Measurements from ENCODE around the gene RPGR.

Gene RPGR

DNA sequence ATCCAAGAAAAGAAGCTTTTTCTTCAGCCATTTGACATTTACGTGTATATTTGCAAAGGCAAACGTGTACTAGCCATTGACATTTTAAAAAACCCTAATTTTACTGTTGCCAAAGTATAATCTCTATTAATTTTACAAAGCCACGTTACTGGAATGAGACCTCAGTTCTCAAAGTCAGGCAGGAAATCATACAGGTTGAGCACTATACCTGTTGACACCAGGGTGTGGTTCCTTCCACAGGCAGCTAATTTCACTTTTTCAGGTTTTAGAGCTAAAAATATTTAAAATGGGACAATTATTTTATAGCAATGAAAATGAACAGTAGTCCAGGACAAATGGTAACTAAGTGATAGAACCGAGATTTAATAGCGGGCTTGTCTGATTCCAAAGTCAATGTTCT, 6.5 kb downstream of the RPGR start:
- Histone ChIP-seq H3K27me3 (ENCODE audit: insufficient read depth, low read length) (no peaks in the 10 kb centered on the region), H3K9ac (ENCODE audit: low read depth, low read length) (no peak overlapping the region), H3K4me1 (ENCODE audit: insufficient read depth, low read length) (no peaks in the 10 kb centered on the region), H3K27ac (ENCODE audit: low read depth, low read length) (no peak overlapping the region), H3K36me3 (ENCODE audit: insufficient read depth, low read length) (peaks cover 9% of the 10 kb centered on the region; the same call in 1 of the 2 replicates), H3K4me3 (ENCODE audit: low read length) (no peak overlapping the region), H3K9me3 (ENCODE audit: insufficient read depth, low read depth, low read length) (no peaks in the 10 kb centered on the region)
- WGBS, result 96% methylated on average over 5 of the region's 5 CpGs

DNA sequence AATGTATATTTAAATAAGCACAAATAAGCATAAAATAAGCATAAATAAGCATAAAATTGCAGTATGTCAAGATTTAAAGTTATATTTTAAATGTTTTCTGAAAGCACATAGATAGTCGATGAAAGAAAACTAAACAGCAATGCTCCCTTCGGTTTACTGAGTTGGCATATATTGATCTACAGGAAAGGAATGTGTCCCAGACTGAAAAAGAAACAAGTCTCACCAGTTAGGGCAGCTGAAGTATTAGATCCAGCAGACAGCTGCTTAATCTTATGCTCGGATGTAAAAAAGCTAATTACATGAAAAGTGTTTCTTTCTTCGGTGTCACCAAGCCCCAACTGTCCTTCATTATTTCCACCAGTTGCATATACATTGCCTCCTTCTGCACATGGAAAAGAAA, 8.7 kb downstream of the RPGR start:
- 90% methylated on average over 4 of the region's 4 CpGs for WGBS
- Histone ChIP-seq H3K27me3 (ENCODE audit: insufficient read depth, low read length) (no peaks in the 10 kb centered on the region), H3K4me3 (ENCODE audit: low read length) (no peak overlapping the region)

DNA sequence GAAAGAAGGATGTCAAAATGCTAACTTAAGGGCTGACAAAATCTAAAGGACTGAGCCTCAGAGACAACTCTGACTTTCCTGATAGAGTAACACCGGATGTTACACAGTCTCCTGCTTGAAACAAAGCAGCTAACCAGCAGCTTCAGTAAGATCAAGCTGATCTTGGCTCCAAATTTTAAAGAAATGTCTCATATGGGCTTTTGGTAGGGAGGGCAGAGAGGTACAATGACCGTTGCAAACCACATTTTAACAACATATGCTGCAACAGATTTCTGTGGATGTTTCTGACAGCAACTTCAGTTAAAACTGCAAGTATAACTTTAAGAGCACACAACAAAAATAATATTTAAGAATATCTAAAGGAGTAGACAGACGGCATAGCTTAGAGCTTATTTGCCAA, 9.1 kb downstream of the RPGR start:
- Histone ChIP-seq H3K4me1 (ENCODE audit: insufficient read depth, low read length) (no peaks in the 10 kb centered on the region), H3K4me3 (ENCODE audit: low read length) (no peak overlapping the region), H3K27me3 (ENCODE audit: insufficient read depth, low read length) (no peaks in the 10 kb centered on the region), H3K36me3 (ENCODE audit: insufficient read depth, low read length) (peaks cover 9% of the 10 kb centered on the region; the same call in 1 of the 2 replicates), H3K9ac (ENCODE audit: low read depth, low read length) (no peak overlapping the region), H3K27ac (ENCODE audit: low read depth, low read length) (no peak overlapping the region), H3K9me3 (ENCODE audit: insufficient read depth, low read depth, low read length) (no peaks in the 10 kb centered on the region)
- 100% methylated on average over 2 of the region's 3 CpGs for WGBS

More for the DNA sequence above, 8.7 kb downstream of the RPGR start:
- no peak overlapping the region for H3K27ac ChIP-seq (ENCODE audit: low read depth, low read length)
- H3K36me3 ChIP-seq (ENCODE audit: insufficient read depth, low read length), result peaks cover 9% of the 10 kb centered on the region; the same call in 1 of the 2 replicates
- H3K9me3 ChIP-seq (ENCODE audit: insufficient read depth, low read depth, low read length), result no peaks in the 10 kb centered on the region
- no peaks in the 10 kb centered on the region for H3K4me1 ChIP-seq (ENCODE audit: insufficient read depth, low read length)
- H3K9ac ChIP-seq (ENCODE audit: low read depth, low read length), result no peak overlapping the region

DNA sequence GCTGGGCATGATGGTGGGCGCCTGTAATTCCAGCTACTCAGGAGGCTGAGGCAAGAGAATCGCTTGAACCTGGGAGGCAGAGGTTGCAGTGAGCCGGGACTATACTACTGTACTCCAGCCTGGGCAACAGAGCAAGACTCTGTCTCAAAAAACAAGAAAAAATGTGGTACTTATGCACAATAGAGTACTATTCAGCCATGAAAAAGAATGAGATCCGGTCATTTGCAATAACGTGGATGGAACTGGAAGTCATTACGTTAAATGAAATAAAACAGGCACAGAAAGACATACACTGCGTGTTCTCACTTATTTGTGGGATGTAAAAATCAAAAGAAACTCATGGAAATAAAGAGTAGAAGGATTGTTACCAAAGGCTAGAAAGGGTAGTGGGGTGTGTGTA, 12.1 kb downstream of the RPGR start:
- Histone ChIP-seq H3K27me3 (ENCODE audit: insufficient read depth, low read length) (no peaks in the 10 kb centered on the region), H3K4me1 (ENCODE audit: insufficient read depth, low read length) (no peaks in the 10 kb centered on the region), H3K9me3 (ENCODE audit: insufficient read depth, low read depth, low read length) (no peaks in the 10 kb centered on the region), H3K27ac (ENCODE audit: low read depth, low read length) (no peak overlapping the region), H3K36me3 (ENCODE audit: insufficient read depth, low read length) (peaks cover 9% of the 10 kb centered on the region; the same call in 1 of the 2 replicates), H3K9ac (ENCODE audit: low read depth, low read length) (no peak overlapping the region), H3K4me3 (ENCODE audit: low read length) (no peak overlapping the region)
- WGBS, result 91% methylated on average over 7 of the region's 7 CpGs

DNA sequence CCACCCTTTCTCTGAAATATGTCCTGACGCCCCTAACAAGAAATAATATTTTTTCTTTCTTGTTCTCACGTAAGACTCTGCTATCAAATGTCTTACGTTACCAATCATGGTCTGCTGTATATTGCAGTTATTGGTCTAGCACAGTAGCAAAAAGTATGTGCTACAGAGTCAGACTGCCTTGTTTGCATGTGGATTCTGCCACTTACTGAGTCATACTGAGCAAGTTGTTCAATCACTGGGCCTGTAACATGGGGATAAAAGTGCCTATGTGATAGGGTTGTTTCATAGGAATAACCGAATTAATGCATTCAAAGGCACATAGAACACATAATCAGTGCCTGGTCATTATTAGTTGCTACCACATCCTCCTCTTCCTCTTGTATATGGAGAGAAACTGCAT, 14.1 kb downstream of the RPGR start:
- H3K27ac ChIP-seq (ENCODE audit: low read depth, low read length), result no peak overlapping the region
- 91% methylated on average over 3 of the region's 4 CpGs for WGBS

DNA sequence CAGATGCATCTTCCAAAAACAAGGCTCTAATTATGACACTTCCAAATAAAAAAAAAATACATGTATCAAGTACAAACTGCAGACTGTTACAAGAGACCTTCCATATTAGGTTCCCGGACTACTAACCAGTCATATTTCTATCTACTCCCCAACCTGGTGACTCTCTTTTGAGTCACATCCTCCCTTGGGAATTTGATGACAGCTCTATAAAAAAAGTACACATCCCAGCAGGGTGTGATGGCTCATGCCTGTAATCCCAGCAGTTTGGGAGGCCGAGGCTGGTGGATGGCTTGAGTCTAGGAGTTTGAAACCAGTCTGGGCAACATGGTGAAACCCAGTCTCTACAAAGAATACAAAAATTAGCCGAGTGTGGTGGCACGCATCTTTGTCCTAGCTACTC, 14.9 kb downstream of the RPGR start:
- H3K9ac ChIP-seq (ENCODE audit: low read depth, low read length), result no peak overlapping the region
- 93% methylated on average over 4 of the region's 4 CpGs for WGBS
- H3K9me3 ChIP-seq (ENCODE audit: insufficient read depth, low read depth, low read length), result no peaks in the 10 kb centered on the region
- no peak overlapping the region for H3K4me3 ChIP-seq (ENCODE audit: low read length)
- no peak overlapping the region for H3K27ac ChIP-seq (ENCODE audit: low read depth, low read length)
- no peaks in the 10 kb centered on the region for H3K4me1 ChIP-seq (ENCODE audit: insufficient read depth, low read length)
- H3K36me3 ChIP-seq (ENCODE audit: insufficient read depth, low read length), result peaks cover 9% of the 10 kb centered on the region; the same call in 1 of the 2 replicates
- no peaks in the 10 kb centered on the region for H3K27me3 ChIP-seq (ENCODE audit: insufficient read depth, low read length)

More for the DNA sequence above, 14.1 kb downstream of the RPGR start:
- peaks cover 9% of the 10 kb centered on the region; the same call in 1 of the 2 replicates for H3K36me3 ChIP-seq (ENCODE audit: insufficient read depth, low read length)
- no peaks in the 10 kb centered on the region for H3K27me3 ChIP-seq (ENCODE audit: insufficient read depth, low read length)
- no peak overlapping the region for H3K9ac ChIP-seq (ENCODE audit: low read depth, low read length)
- no peaks in the 10 kb centered on the region for H3K9me3 ChIP-seq (ENCODE audit: insufficient read depth, low read depth, low read length)
- no peak overlapping the region for H3K4me3 ChIP-seq (ENCODE audit: low read length)
- no peaks in the 10 kb centered on the region for H3K4me1 ChIP-seq (ENCODE audit: insufficient read depth, low read length)

DNA sequence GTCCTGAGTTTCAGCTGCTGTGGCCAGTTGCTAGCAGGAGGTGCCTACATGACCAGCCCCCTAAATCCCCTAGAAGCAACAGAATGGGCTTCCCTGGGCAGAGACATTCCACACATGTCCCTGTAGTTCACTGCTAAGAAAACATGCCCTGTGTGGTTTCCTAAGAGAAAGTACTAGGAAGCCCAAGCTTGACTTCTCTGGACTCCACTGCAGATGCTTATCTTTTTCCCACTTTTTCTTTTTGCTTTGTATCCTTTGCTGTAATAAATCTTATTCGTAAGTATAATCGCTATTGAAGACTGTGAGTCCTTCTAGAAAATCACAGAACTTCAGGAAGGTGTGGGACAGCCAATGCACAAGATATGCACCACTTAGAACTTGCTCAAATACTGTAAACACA, 15.6 kb downstream of the RPGR start:
- WGBS, result 100% methylated on average over 2 of the region's 2 CpGs
- Histone ChIP-seq H3K4me3 (ENCODE audit: low read length) (no peak overlapping the region), H3K27me3 (ENCODE audit: insufficient read depth, low read length) (no peaks in the 10 kb centered on the region), H3K27ac (ENCODE audit: low read depth, low read length) (no peak overlapping the region), H3K9me3 (ENCODE audit: insufficient read depth, low read depth, low read length) (no peaks in the 10 kb centered on the region), H3K36me3 (ENCODE audit: insufficient read depth, low read length) (peaks cover 9% of the 10 kb centered on the region; the same call in 1 of the 2 replicates), H3K4me1 (ENCODE audit: insufficient read depth, low read length) (no peaks in the 10 kb centered on the region), H3K9ac (ENCODE audit: low read depth, low read length) (no peak overlapping the region)

DNA sequence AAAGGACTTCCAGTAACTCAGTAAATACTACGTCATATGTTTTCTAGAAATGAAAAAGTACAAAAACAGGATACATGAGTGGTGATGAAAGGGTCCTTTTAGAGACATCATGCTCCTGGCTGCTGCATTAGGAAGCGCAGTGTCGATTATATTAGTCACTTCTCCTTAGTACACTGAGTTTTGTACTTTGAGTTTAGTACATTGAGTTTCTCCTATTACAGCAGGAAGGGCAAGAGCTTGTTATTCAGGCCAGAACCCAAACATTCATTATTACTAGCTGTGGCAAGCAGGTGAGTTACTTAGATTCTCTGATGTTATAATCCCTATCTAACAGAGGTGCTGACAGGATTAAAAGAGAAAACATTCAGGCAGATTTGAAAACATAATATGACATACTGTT, 21.3 kb downstream of the RPGR start:
- no peaks in the 10 kb centered on the region for H3K4me1 ChIP-seq (ENCODE audit: insufficient read depth, low read length)
- H3K4me3 ChIP-seq (ENCODE audit: low read length), result no peak overlapping the region
- no peaks in the 10 kb centered on the region for H3K36me3 ChIP-seq (ENCODE audit: insufficient read depth, low read length)
- H3K9ac ChIP-seq (ENCODE audit: low read depth, low read length), result no peak overlapping the region
- no peak overlapping the region for H3K27ac ChIP-seq (ENCODE audit: low read depth, low read length)
- WGBS, result 100% methylated on average over 2 of the region's 3 CpGs
- H3K9me3 ChIP-seq (ENCODE audit: insufficient read depth, low read depth, low read length), result no peaks in the 10 kb centered on the region
- H3K27me3 ChIP-seq (ENCODE audit: insufficient read depth, low read length), result no peaks in the 10 kb centered on the region

DNA sequence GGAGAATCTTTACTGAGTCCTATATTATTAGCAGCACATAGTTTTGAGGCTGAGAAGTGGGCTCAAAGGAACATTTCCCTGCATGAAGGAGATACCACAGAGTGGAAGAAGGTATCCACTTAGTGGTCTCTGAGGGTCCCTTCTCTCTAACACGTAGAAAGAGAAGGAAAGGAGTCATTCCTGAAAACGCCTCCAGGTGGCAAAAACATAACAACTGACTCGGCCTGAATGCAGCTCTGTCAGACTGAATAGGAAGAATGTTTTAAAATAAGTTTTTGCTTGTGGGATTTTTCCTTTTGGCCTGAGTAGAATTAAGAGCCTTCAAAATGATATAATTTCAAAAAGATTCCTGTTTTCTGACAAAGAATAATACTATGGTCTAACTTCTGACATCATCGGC, 23.3 kb downstream of the RPGR start:
- WGBS, result 41% methylated on average over 3 of the region's 4 CpGs

DNA sequence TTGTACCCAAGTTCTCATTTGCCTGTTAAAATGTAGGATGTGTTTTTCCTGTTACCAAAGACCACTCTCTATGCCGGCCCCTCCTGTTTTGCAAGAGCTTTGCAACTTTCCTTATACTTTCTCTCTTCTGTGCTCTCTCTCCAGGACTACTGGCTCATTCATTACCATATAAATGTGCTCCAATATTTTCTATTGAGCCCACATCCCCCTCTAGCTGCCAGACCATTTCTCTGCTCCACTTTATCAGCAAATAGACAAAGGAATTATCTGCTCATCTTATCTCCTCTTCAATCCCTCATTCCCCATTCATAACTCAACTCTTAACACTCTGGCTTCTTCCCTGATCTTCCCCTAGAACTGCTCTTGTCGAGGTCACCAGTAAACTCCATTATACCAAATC, 33.6 kb downstream of the RPGR start:
- Histone ChIP-seq H3K4me1 (ENCODE audit: insufficient read depth, low read length) (peaks cover 8% of the 10 kb centered on the region; the same call in 1 of the 2 replicates), H3K27ac (ENCODE audit: low read depth, low read length) (no peak overlapping the region), H3K27me3 (ENCODE audit: insufficient read depth, low read length) (no peaks in the 10 kb centered on the region), H3K9me3 (ENCODE audit: insufficient read depth, low read depth, low read length) (no peaks in the 10 kb centered on the region), H3K36me3 (ENCODE audit: insufficient read depth, low read length) (0 out of 2 replicates have a peak, but pooled peaks cover 5% of the 10 kb centered on the region), H3K4me3 (ENCODE audit: low read length) (no peak overlapping the region), H3K9ac (ENCODE audit: low read depth, low read length) (no peak overlapping the region; the same call in 1 of the 2 replicates)
- WGBS, result 29% methylated on average over 2 of the region's 2 CpGs

More for the DNA sequence above, 23.3 kb downstream of the RPGR start:
- no peaks in the 10 kb centered on the region for H3K9me3 ChIP-seq (ENCODE audit: insufficient read depth, low read depth, low read length)
- H3K4me3 ChIP-seq (ENCODE audit: low read length), result no peak overlapping the region
- H3K4me1 ChIP-seq (ENCODE audit: insufficient read depth, low read length), result no peaks in the 10 kb centered on the region
- no peaks in the 10 kb centered on the region for H3K36me3 ChIP-seq (ENCODE audit: insufficient read depth, low read length)
- no peaks in the 10 kb centered on the region for H3K27me3 ChIP-seq (ENCODE audit: insufficient read depth, low read length)
- H3K27ac ChIP-seq (ENCODE audit: low read depth, low read length), result no peak overlapping the region
- H3K9ac ChIP-seq (ENCODE audit: low read depth, low read length), result no peak overlapping the region

DNA sequence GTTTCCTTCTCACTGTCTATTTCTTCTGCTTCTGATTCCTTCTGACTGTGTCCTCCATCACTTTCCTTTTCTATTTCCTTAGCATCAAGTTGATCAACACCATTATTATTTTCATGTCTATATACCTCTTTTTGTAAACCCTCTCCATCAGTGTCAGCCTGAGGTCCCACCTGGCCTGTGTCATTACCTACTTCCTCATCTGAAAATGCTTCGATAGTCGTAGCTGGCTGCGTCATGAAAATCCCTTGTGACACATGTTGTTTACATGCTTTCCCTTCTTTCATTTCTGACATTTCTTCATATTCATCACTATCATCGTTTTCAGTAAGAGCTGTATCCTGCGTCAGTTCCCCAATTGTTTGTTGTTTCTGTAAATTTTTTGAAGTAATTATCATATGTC, 39.6 kb downstream of the RPGR start:
- no peak overlapping the region for H3K9ac ChIP-seq (ENCODE audit: low read depth, low read length)
- 98% methylated on average over 4 of the region's 5 CpGs for WGBS
- no peaks in the 10 kb centered on the region for H3K4me1 ChIP-seq (ENCODE audit: insufficient read depth, low read length)

DNA sequence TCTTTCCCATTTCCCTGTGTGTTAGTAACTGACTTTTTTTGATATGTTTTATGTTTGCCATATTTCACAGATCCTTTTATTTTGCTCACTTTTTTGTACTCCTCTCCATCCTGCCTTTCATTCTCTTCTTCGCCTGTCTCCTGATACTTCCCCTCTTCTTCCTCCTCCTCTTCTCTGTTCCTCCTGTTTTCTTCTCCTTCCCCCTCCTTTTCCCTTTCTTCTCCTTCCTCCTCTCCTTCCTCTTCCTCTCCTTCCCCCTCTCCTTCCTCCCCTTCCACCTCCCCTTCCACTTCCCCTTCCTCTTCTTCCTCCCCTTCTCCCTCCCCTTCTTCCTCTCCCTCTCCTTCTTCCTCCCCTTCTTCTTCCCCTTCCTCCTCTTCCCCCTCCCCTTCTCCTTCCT, 41.7 kb downstream of the RPGR start:
- H3K4me3 ChIP-seq (ENCODE audit: low read length), result no peak overlapping the region
- no peaks in the 10 kb centered on the region for H3K4me1 ChIP-seq (ENCODE audit: insufficient read depth, low read length)
- no peak overlapping the region for H3K27ac ChIP-seq (ENCODE audit: low read depth, low read length)
- H3K36me3 ChIP-seq (ENCODE audit: insufficient read depth, low read length), result no peaks in the 10 kb centered on the region
- 88% methylated on average over 1 of the region's 1 CpG for WGBS
- H3K27me3 ChIP-seq (ENCODE audit: insufficient read depth, low read length), result no peaks in the 10 kb centered on the region
- H3K9me3 ChIP-seq (ENCODE audit: insufficient read depth, low read depth, low read length), result no peaks in the 10 kb centered on the region
- no peak overlapping the region for H3K9ac ChIP-seq (ENCODE audit: low read depth, low read length)

More for the DNA sequence above, 39.6 kb downstream of the RPGR start:
- Histone ChIP-seq H3K4me3 (ENCODE audit: low read length) (no peak overlapping the region), H3K9me3 (ENCODE audit: insufficient read depth, low read depth, low read length) (no peaks in the 10 kb centered on the region), H3K27ac (ENCODE audit: low read depth, low read length) (no peak overlapping the region), H3K27me3 (ENCODE audit: insufficient read depth, low read length) (no peaks in the 10 kb centered on the region), H3K36me3 (ENCODE audit: insufficient read depth, low read length) (no peaks in the 10 kb centered on the region)

All from HUES64 (cell line).